Colonic mucosa (tissue), 4 donors: Measurements from ENCODE around the gene TMPRSS12. TPM values are rescaled to one million over a fixed set of nuclear protein-coding genes. Genes with fewer than 3 reads are reported as not detected.
"Not testable (repeated sequence)": the region's sequence is repeated elsewhere in the genome, so short reads cannot be mapped to it uniquely, and the experiment has no call there.

Source experiments
- DNase-seq: peaks from one replicate; pipeline ENCODE4 v3.0.0-alpha.2; 2020
- H3K27ac ChIP-seq: fragments of 200-600 bp; one replicate; pipeline ENCODE4 v1.8.0; 2021
- H3K27me3 ChIP-seq: fragments of 200-600 bp; one replicate; pipeline ENCODE4 v1.8.0; 2021
- H3K36me3 ChIP-seq: fragments of 200-600 bp; one replicate; pipeline ENCODE4 v1.8.0; 2021
- H3K4me1 ChIP-seq: fragments of 200-600 bp; one replicate; pipeline ENCODE4 v1.8.0; 2021; ENCODE audit warnings: mild to moderate bottlenecking
- H3K4me3 ChIP-seq: fragments of 200-600 bp; one replicate; pipeline ENCODE4 v1.8.0; 2021
- H3K9ac ChIP-seq, 2 donors: one replicate each; pipeline ENCODE4 v1.7.0; 2013; ENCODE audit warnings: control low read depth in 2 of 2, low read depth in 2 of 2, low read length in 2 of 2
- H3K9me3 ChIP-seq: fragments of 200-600 bp; one replicate; pipeline ENCODE4 v1.8.0; 2021
- CTCF ChIP-seq: fragments of 200-600 bp; IDR thresholded peaks from one replicate; pipeline ENCODE4 v1.8.0; 2022; ENCODE audit warnings: antibody characterized with exemption, mild to moderate bottlenecking
- intact Hi-C: fragments of 100-400 bp; cut with DNase I; formaldehyde crosslinking; loops from one replicate; pipeline ENCODE4 v1.14.1; 2022
- total RNA-seq, 2 donors: library from RNA; stranded (reverse); fragmentation: NEBNext Ultra II Directional in 1 of 2; extraction: Animal tissue kit (Norgen Biotek cat#: 25700) in 1 of 2; gene quantifications; one replicate each; pipeline ENCODE4 v1.2.1, GENCODE V29; 2021
- donor health status: healthy.
- donor health status: DM: no; HTN: no; CAD: no.
- donor health status: DM: no; HTN: no; CAD: no.

Gene TMPRSS12
- total RNA-seq, 2 donors from 2014 or later: not detected

- intact Hi-C loops: no loop called here
- no peak for TF ChIP-seq CTCF
- H3K4me3 ChIP-seq: no peak overlapping the region
- H3K27ac ChIP-seq: no peak overlapping the region
- no peaks in the 10 kb centered on the region for H3K27me3 ChIP-seq
- DNase-seq: no peak
- no peaks in the 10 kb centered on the region for H3K9me3 ChIP-seq
- H3K4me1 ChIP-seq: no peaks in the 10 kb centered on the region
- no peaks in the 10 kb centered on the region for H3K36me3 ChIP-seq
- no peak overlapping the region for H3K9ac ChIP-seq
Measured at GRCh38 chr12:50828886-50829285, 13.8 kb upstream of the TMPRSS12 start.

- H3K9me3 ChIP-seq, H3K36me3 ChIP-seq, H3K9ac ChIP-seq, H3K4me1 ChIP-seq, H3K27me3 ChIP-seq, DNase-seq, H3K27ac ChIP-seq, H3K4me3 ChIP-seq, intact Hi-C loops: not testable (repeated sequence)
Measured at GRCh38 chr12:50833801-50834200, 8.9 kb upstream of the TMPRSS12 start.

GRCh38 chr12:50839042-50839441, 3.7 kb upstream of the TMPRSS12 start:
- intact Hi-C loops: loop anchor here (5.0 kb wide), 1 partner anchor 143 kb away; no protein-coding TSS in a partner anchor
- no peak for TF ChIP-seq CTCF

GRCh38 chr12:50840809-50841487, 1.8 kb upstream of the TMPRSS12 start:
- DNase-seq: no peak
- no peak overlapping the region for H3K27ac ChIP-seq
- no peak for TF ChIP-seq CTCF
- no peaks in the 10 kb centered on the region for H3K4me1 ChIP-seq
- H3K4me3 ChIP-seq: no peak overlapping the region
- no peaks in the 10 kb centered on the region for H3K9me3 ChIP-seq
- no peaks in the 10 kb centered on the region for H3K27me3 ChIP-seq
- no peak overlapping the region for H3K9ac ChIP-seq
- H3K36me3 ChIP-seq: no peaks in the 10 kb centered on the region
- intact Hi-C loops: no loop called here

More at GRCh38 chr12:50839042-50839441, 3.7 kb upstream of the TMPRSS12 start:
- H3K4me1 ChIP-seq: no peaks in the 10 kb centered on the region
- H3K36me3 ChIP-seq: no peaks in the 10 kb centered on the region
- H3K4me3 ChIP-seq: no peak overlapping the region
- no peak for DNase-seq
- no peak overlapping the region for H3K27ac ChIP-seq
- no peaks in the 10 kb centered on the region for H3K27me3 ChIP-seq
- no peaks in the 10 kb centered on the region for H3K9me3 ChIP-seq
- H3K9ac ChIP-seq: no peak overlapping the region

- H3K4me3 ChIP-seq: no peak overlapping the region
- intact Hi-C loops: no loop called here
- no peak for DNase-seq
- no peaks in the 10 kb centered on the region for H3K9me3 ChIP-seq
- no peaks in the 10 kb centered on the region for H3K27me3 ChIP-seq
- TF ChIP-seq CTCF: no peak
- no peaks in the 10 kb centered on the region for H3K36me3 ChIP-seq
- no peaks in the 10 kb centered on the region for H3K4me1 ChIP-seq
- no peak overlapping the region for H3K9ac ChIP-seq
- no peak overlapping the region for H3K27ac ChIP-seq
Measured at GRCh38 chr12:50841716-50842531, 802 bp upstream of the TMPRSS12 start.
